ENCODE data around the gene COX20.

Gene COX20

DNA sequence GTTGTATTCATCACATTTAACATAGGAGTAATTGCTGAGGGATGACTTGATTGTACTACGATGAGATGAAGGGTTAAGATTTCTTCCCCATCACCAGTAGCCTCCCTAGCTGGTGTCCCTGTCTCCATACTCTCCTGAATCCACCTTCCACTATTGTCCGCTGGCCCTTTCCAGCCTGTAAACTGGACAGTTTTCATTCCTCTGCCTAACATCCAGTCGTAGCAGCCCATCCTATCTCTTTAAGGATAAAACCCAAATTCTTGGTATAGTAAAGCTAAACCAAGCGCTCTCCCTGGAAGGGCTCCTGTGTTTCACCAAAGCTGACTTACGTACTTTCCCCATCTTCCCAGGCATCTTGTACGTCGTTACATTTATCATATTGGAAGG lies 670 bp downstream of the COX20 start:
- Histone ChIP-seq H3K27me3 (ENCODE audit: insufficient read depth, insufficient read length) (no peaks in the 10 kb centered on the region), H3K9me3 (ENCODE audit: insufficient read depth, low read length) (no peaks in the 10 kb centered on the region), H3K4me1 (ENCODE audit: insufficient read depth, insufficient read length) (no peaks in the 10 kb centered on the region), H3K4me3 (ENCODE audit: insufficient read length, low read depth) (peak overlapping the region; percentile 75), H3K9ac (ENCODE audit: insufficient read length, low read depth) (peak overlapping the region; percentile 92), H3K36me3 (ENCODE audit: insufficient read depth, insufficient read length, low read length) (peaks cover 26% of the 10 kb centered on the region)
- TF ChIP-seq SUZ12 (IDR thresholded peaks at IDR 0.05; ENCODE audit: extremely low read depth, insufficient read depth, insufficient read length) (no peak), YY1 (IDR thresholded peaks at IDR 0.05; ENCODE audit: insufficient read depth, insufficient read length) (no peak), ZNF274 (IDR thresholded peaks at IDR 0.05; ENCODE audit: low read depth, low read length) (no peak)
- no peak for DNase-seq (ENCODE audit: low read depth, low spot score)

- H3K4me3 ChIP-seq (ENCODE audit: insufficient read length, low read depth), result peak overlapping the region; percentile 75
- TF ChIP-seq YY1 (IDR thresholded peaks at IDR 0.05; ENCODE audit: insufficient read depth, insufficient read length) (no peak), SUZ12 (IDR thresholded peaks at IDR 0.05; ENCODE audit: extremely low read depth, insufficient read depth, insufficient read length) (no peak), ZNF274 (IDR thresholded peaks at IDR 0.05; ENCODE audit: low read depth, low read length) (no peak)
- H3K27me3 ChIP-seq (ENCODE audit: insufficient read depth, insufficient read length), result no peaks in the 10 kb centered on the region
- peaks cover 29% of the 10 kb centered on the region for H3K36me3 ChIP-seq (ENCODE audit: insufficient read depth, insufficient read length, low read length)
- no peaks in the 10 kb centered on the region for H3K9me3 ChIP-seq (ENCODE audit: insufficient read depth, low read length)
- peak overlapping the region; percentile 92 for H3K9ac ChIP-seq (ENCODE audit: insufficient read length, low read depth)
- DNase-seq (ENCODE audit: low read depth, low spot score), result no peak
- no peaks in the 10 kb centered on the region for H3K4me1 ChIP-seq (ENCODE audit: insufficient read depth, insufficient read length)
Observed at GRCh38 chr1:244836584-244836983, 1.1 kb downstream of the COX20 start.

GRCh38 chr1:244837597-244838258 lies 2.3 kb downstream of the COX20 start:
- H3K36me3 ChIP-seq (ENCODE audit: insufficient read depth, insufficient read length, low read length), result peaks cover 40% of the 10 kb centered on the region
- DNase-seq (ENCODE audit: low read depth, low spot score), result no peak
- H3K4me1 ChIP-seq (ENCODE audit: insufficient read depth, insufficient read length), result no peaks in the 10 kb centered on the region
- TF ChIP-seq ZNF274 (IDR thresholded peaks at IDR 0.05; ENCODE audit: low read depth, low read length), result no peak
- no peak for TF ChIP-seq SUZ12 (IDR thresholded peaks at IDR 0.05; ENCODE audit: extremely low read depth, insufficient read depth, insufficient read length)
- TF ChIP-seq YY1 (IDR thresholded peaks at IDR 0.05; ENCODE audit: insufficient read depth, insufficient read length), result no peak
- H3K4me3 ChIP-seq (ENCODE audit: insufficient read length, low read depth), result no peak overlapping the region
- H3K9me3 ChIP-seq (ENCODE audit: insufficient read depth, low read length), result no peaks in the 10 kb centered on the region
- no peaks in the 10 kb centered on the region for H3K27me3 ChIP-seq (ENCODE audit: insufficient read depth, insufficient read length)
- no peak overlapping the region for H3K9ac ChIP-seq (ENCODE audit: insufficient read length, low read depth)

- Histone ChIP-seq H3K9ac (ENCODE audit: insufficient read length, low read depth) (no peak overlapping the region), H3K4me1 (ENCODE audit: insufficient read depth, insufficient read length) (no peaks in the 10 kb centered on the region), H3K36me3 (ENCODE audit: insufficient read depth, insufficient read length, low read length) (peaks cover 60% of the 10 kb centered on the region), H3K4me3 (ENCODE audit: insufficient read length, low read depth) (no peak overlapping the region), H3K9me3 (ENCODE audit: insufficient read depth, low read length) (no peaks in the 10 kb centered on the region), H3K27me3 (ENCODE audit: insufficient read depth, insufficient read length) (no peaks in the 10 kb centered on the region)
- TF ChIP-seq YY1 (IDR thresholded peaks at IDR 0.05; ENCODE audit: insufficient read depth, insufficient read length), result no peak
- no peak for TF ChIP-seq ZNF274 (IDR thresholded peaks at IDR 0.05; ENCODE audit: low read depth, low read length)
- no peak for TF ChIP-seq SUZ12 (IDR thresholded peaks at IDR 0.05; ENCODE audit: extremely low read depth, insufficient read depth, insufficient read length)
- no peak for DNase-seq (ENCODE audit: low read depth, low spot score)
Observed at GRCh38 chr1:244839656-244840055, 4.2 kb downstream of the COX20 start.

GRCh38 chr1:244840219-244840794 lies 4.8 kb downstream of the COX20 start:
- Histone ChIP-seq H3K27me3 (ENCODE audit: insufficient read depth, insufficient read length) (no peaks in the 10 kb centered on the region), H3K4me3 (ENCODE audit: insufficient read length, low read depth) (no peak overlapping the region), H3K36me3 (ENCODE audit: insufficient read depth, insufficient read length, low read length) (peaks cover 66% of the 10 kb centered on the region), H3K9ac (ENCODE audit: insufficient read length, low read depth) (no peak overlapping the region), H3K4me1 (ENCODE audit: insufficient read depth, insufficient read length) (no peaks in the 10 kb centered on the region), H3K9me3 (ENCODE audit: insufficient read depth, low read length) (no peaks in the 10 kb centered on the region)
- TF ChIP-seq ZNF274 (IDR thresholded peaks at IDR 0.05; ENCODE audit: low read depth, low read length) (no peak), SUZ12 (IDR thresholded peaks at IDR 0.05; ENCODE audit: extremely low read depth, insufficient read depth, insufficient read length) (no peak), YY1 (IDR thresholded peaks at IDR 0.05; ENCODE audit: insufficient read depth, insufficient read length) (no peak)
- DNase-seq (ENCODE audit: low read depth, low spot score), result no peak

DNA sequence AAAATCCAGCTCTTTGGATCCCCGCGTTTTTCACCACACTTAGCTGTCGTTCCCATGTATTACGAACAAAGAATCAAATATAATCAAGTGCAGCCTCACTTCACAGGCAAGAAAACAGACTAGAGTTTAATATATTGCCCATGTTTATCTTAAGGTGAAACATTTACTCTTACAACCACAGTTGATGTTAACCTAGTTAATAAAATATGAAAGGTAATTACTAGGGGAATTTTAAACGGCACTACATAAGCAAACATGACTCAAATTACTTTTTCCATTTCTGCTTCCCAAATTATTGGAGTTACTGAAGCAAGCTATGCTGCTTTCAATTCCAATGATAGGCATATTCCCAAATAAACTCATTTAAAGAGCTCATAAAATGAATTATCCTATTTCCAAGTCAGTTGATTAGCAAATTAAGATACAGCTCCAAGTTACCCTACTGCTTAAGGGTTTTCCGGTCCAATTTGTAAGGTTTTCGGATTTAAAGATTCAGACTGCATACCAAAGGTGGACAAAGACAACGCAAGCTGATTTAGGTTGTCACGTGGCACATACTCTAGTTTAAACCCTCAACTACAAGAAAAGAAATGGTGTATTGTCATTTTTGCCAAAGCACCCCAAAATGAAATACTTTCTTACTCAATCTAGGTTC lies 5.9 kb downstream of the COX20 start:
- no peaks in the 10 kb centered on the region for H3K4me1 ChIP-seq (ENCODE audit: insufficient read depth, insufficient read length)

More for the DNA sequence above, 5.9 kb downstream of the COX20 start:
- Histone ChIP-seq H3K9me3 (ENCODE audit: insufficient read depth, low read length) (no peaks in the 10 kb centered on the region), H3K9ac (ENCODE audit: insufficient read length, low read depth) (no peak overlapping the region), H3K36me3 (ENCODE audit: insufficient read depth, insufficient read length, low read length) (peaks cover 77% of the 10 kb centered on the region), H3K4me3 (ENCODE audit: insufficient read length, low read depth) (no peak overlapping the region), H3K27me3 (ENCODE audit: insufficient read depth, insufficient read length) (no peaks in the 10 kb centered on the region)
- no peak for TF ChIP-seq SUZ12 (IDR thresholded peaks at IDR 0.05; ENCODE audit: extremely low read depth, insufficient read depth, insufficient read length)
- TF ChIP-seq YY1 (IDR thresholded peaks at IDR 0.05; ENCODE audit: insufficient read depth, insufficient read length), result no peak
- TF ChIP-seq ZNF274 (IDR thresholded peaks at IDR 0.05; ENCODE audit: low read depth, low read length), result no peak
- DNase-seq (ENCODE audit: low read depth, low spot score), result no peak
